ENCODE results near the gene USE1.

GRCh38 chr19:17178291-17178690, 36.9 kb upstream of the USE1 start:
- TF ChIP-seq, protein P1, sequence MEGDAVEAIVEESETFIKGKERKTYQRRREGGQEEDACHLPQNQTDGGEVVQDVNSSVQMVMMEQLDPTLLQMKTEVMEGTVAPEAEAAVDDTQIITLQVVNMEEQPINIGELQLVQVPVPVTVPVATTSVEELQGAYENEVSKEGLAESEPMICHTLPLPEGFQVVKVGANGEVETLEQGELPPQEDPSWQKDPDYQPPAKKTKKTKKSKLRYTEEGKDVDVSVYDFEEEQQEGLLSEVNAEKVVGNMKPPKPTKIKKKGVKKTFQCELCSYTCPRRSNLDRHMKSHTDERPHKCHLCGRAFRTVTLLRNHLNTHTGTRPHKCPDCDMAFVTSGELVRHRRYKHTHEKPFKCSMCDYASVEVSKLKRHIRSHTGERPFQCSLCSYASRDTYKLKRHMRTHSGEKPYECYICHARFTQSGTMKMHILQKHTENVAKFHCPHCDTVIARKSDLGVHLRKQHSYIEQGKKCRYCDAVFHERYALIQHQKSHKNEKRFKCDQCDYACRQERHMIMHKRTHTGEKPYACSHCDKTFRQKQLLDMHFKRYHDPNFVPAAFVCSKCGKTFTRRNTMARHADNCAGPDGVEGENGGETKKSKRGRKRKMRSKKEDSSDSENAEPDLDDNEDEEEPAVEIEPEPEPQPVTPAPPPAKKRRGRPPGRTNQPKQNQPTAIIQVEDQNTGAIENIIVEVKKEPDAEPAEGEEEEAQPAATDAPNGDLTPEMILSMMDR (IDR thresholded peaks at IDR 0.05) = no peak
- no peak for TF ChIP-seq POLR2A (IDR thresholded peaks at IDR 0.05)
